SKM-1 (cell line): ENCODE measurements around the gene MCM3AP.

Experiments used
- DNase-seq: peaks from one replicate; lab custom pipeline; 2025; ENCODE audit not compliant: unreplicated experiment; lab: John Stamatoyannopoulos, UW

MCM3AP gene

GRCh38 chr21:46274797-46275390 is 10.5 kb downstream of the MCM3AP start:
- DNase-seq, result no peak

GRCh38 chr21:46273341-46273740 is 12.1 kb downstream of the MCM3AP start:
- no peak for DNase-seq

- no peak for DNase-seq
These were observed 15.9 kb downstream of the MCM3AP start for GRCh38 chr21:46269466-46269865.

GRCh38 chr21:46268371-46268770 is 17.0 kb downstream of the MCM3AP start:
- no peak for DNase-seq

- DNase-seq, result no peak
These were observed 18.5 kb downstream of the MCM3AP start for GRCh38 chr21:46266946-46267345.

GRCh38 chr21:46265736-46266525 is 19.5 kb downstream of the MCM3AP start:
- no peak for DNase-seq

GRCh38 chr21:46264690-46265144 is 20.7 kb downstream of the MCM3AP start:
- no peak for DNase-seq

- DNase-seq, result no peak
These were observed 21.2 kb downstream of the MCM3AP start for GRCh38 chr21:46264046-46264689.

GRCh38 chr21:46256501-46256994 is 28.9 kb downstream of the MCM3AP start:
- DNase-seq, result no peak

GRCh38 chr21:46255758-46256337 is 29.6 kb downstream of the MCM3AP start:
- DNase-seq, result no peak

- no peak for DNase-seq
These were observed 30.2 kb downstream of the MCM3AP start for GRCh38 chr21:46255166-46255565.

- no peak for DNase-seq
These were observed 31.0 kb downstream of the MCM3AP start for GRCh38 chr21:46254208-46254975.

- DNase-seq, result no peak
These were observed 31.7 kb downstream of the MCM3AP start for GRCh38 chr21:46253610-46254124.

- no peak for DNase-seq
These were observed 32.6 kb downstream of the MCM3AP start for GRCh38 chr21:46252840-46253239.

GRCh38 chr21:46250146-46250725 is 35.2 kb downstream of the MCM3AP start:
- no peak for DNase-seq

- DNase-seq, result no peak
These were observed 36.6 kb downstream of the MCM3AP start for GRCh38 chr21:46248827-46249226.

GRCh38 chr21:46248422-46248782 is 37.0 kb downstream of the MCM3AP start:
- DNase-seq, result no peak

GRCh38 chr21:46247699-46248421 is 37.6 kb downstream of the MCM3AP start:
- DNase-seq, result no peak

- DNase-seq, result no peak
These were observed 39.1 kb downstream of the MCM3AP start for GRCh38 chr21:46246345-46246744.
